ENCODE measurements around the gene EYA3.

Gene EYA3

DNA sequence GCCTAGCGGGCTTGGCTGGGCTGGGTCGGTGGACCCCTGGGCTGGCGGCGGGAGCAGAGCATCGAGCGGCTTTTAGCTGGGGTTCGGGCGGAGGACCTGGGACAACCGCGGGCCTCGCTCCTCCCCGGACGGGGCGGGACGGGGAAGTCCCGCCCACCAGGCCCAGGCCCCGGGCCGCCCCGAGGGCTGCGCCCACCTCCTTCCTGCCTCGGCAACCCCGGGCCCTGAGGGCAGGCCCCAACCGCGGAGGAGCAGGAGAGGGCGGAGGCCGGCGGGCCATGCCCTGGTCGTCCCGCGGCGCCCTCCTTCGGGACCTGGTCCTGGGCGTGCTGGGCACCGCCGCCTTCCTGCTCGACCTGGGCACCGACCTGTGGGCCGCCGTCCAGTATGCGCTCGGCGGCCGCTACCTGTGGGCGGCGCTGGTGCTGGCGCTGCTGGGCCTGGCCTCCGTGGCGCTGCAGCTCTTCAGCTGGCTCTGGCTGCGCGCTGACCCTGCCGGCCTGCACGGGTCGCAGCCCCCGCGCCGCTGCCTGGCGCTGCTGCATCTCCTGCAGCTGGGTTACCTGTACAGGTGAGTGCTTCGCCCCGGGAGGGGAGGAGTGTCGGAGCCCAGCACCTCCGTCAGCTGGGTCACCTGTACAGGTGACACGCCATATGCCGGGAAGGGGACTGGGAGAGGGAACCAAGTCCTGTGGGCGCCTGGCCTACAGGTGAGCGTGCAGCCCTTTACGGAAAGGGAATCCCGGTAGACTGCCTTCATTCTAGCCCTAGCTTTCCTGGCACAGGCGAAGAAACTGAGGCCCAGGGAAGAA is 128.4 kb downstream of the EYA3 start, which contains the start of gene XKR8:
XKR8 (plus strand) TSS at position 182 of the 812 bp plus-strand sequence; CDS start at position 279, 97 bp downstream.
- Histone ChIP-seq H2BK120ac (ENCODE audit: insufficient read depth, low read length, poor library complexity) (peak within 1 kb of the TSS; percentile 62), H3K23ac (ENCODE audit: low read length) (no peak within 1 kb of the TSS), H3K9ac (ENCODE audit: low read length) (peak within 1 kb of the TSS; percentile 30), H4K91ac (ENCODE audit: low read depth, low read length) (peak within 1 kb of the TSS; percentile 80), H3K79me1 (ENCODE audit: low read length) (peaks cover 8% of the 10 kb centered on the region), H3K4me1 (ENCODE audit: control insufficient read depth in 1 of 2, insufficient read depth in 2 of 2, low read length in 2 of 2) (peaks cover 5 to 9% of the 10 kb centered on the region in 2 experiments), H3K9me3 (ENCODE audit: insufficient read depth, low read depth, low read length) (no peaks in the 10 kb centered on the region), H3K79me2 (ENCODE audit: control insufficient read depth, insufficient read depth, low read length, poor library complexity) (peaks cover 8% of the 10 kb centered on the region), H3K4me2 (ENCODE audit: low read length) (peak within 1 kb of the TSS; percentile 86), H3K36me3 (ENCODE audit: control insufficient read depth in 1 of 2, insufficient read depth in 2 of 2, low read length in 2 of 2) (peaks cover 0 to 13% of the 10 kb centered on the region in 2 experiments), H3K4ac (ENCODE audit: low read depth, low read length) (peak within 1 kb of the TSS; percentile 19), H2AK5ac (ENCODE audit: low read length) (no peak within 1 kb of the TSS), H4K8ac (ENCODE audit: low read depth, low read length) (peak within 1 kb of the TSS; percentile 88), H3K4me3 (ENCODE audit: low read depth, low read length) (peak within 1 kb of the TSS; percentile 80), H2AFZ (ENCODE audit: insufficient read depth, low read length, poor library complexity) (peak within 1 kb of the TSS; percentile 99), H2BK12ac (ENCODE audit: low read length) (no peak within 1 kb of the TSS), H4K12ac (ENCODE audit: low read depth, low read length) (peak within 1 kb of the TSS; percentile 88), H3K27me3 (ENCODE audit: insufficient read depth, low read length) (no peaks in the 10 kb centered on the region), H3K18ac (ENCODE audit: low read length) (peak within 1 kb of the TSS; percentile 91), H2BK5ac (ENCODE audit: low read depth, low read length, poor library complexity) (peak within 1 kb of the TSS; percentile 41), H3K14ac (ENCODE audit: low read length) (peak within 1 kb of the TSS; percentile 78), H3K27ac (ENCODE audit: low read depth, low read length) (peak within 1 kb of the TSS; percentile 76)
- peak; percentile 76 to 80 for DNase-seq
- WGBS (ENCODE audit: extremely low coverage, insufficient coverage, insufficient read length) = no CpG with 5 or more reads among the region's 68 CpGs

DNA sequence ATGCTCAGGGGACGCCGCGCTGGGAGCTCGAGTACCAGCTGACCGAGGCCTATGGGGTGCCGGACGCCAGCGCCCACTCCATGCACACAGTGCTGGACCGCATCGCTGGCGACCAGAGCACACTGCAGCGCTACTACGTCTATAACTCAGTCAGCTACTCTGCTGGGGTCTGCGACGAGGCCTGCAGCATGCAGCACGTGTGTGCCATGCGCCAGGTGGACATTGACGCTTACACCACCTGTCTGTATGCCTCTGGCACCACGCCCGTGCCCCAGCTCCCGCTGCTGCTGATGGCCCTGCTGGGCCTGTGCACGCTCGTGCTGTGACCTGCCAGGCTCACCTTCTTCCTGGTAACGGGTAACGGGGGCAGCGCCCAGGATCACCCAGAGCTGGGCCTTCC is 129.9 kb downstream of the EYA3 start:
- no peak overlapping the region for H3K4me3 ChIP-seq (ENCODE audit: low read depth, low read length)
- H3K4me2 ChIP-seq (ENCODE audit: low read length) = no peak overlapping the region
- no peak overlapping the region for H4K91ac ChIP-seq (ENCODE audit: low read depth, low read length)
- no peak overlapping the region for H3K9ac ChIP-seq (ENCODE audit: low read length)
- no peak overlapping the region for H4K8ac ChIP-seq (ENCODE audit: low read depth, low read length)
- no peak overlapping the region for H3K23ac ChIP-seq (ENCODE audit: low read length)
- no peaks in the 10 kb centered on the region for H3K9me3 ChIP-seq (ENCODE audit: insufficient read depth, low read depth, low read length)
- H3K18ac ChIP-seq (ENCODE audit: low read length) = no peak overlapping the region
- no peak overlapping the region for H4K12ac ChIP-seq (ENCODE audit: low read depth, low read length)
- no peak for DNase-seq
- H3K27ac ChIP-seq (ENCODE audit: low read depth, low read length) = no peak overlapping the region
- H3K4me1 ChIP-seq (ENCODE audit: control insufficient read depth in 1 of 2, insufficient read depth in 2 of 2, low read length in 2 of 2) = peaks cover 5 to 9% of the 10 kb centered on the region in 2 experiments
- peaks cover 8% of the 10 kb centered on the region for H3K79me1 ChIP-seq (ENCODE audit: low read length)
- no peak overlapping the region for H2AK5ac ChIP-seq (ENCODE audit: low read length)
- no peak overlapping the region for H3K4ac ChIP-seq (ENCODE audit: low read depth, low read length)
- no peak overlapping the region for H3K14ac ChIP-seq (ENCODE audit: low read length)
- no peak overlapping the region for H2BK120ac ChIP-seq (ENCODE audit: insufficient read depth, low read length, poor library complexity)
- no CpG with 5 or more reads among the region's 26 CpGs for WGBS (ENCODE audit: extremely low coverage, insufficient coverage, insufficient read length)
- H2BK5ac ChIP-seq (ENCODE audit: low read depth, low read length, poor library complexity) = no peak overlapping the region
- H2BK12ac ChIP-seq (ENCODE audit: low read length) = no peak overlapping the region
- H3K36me3 ChIP-seq (ENCODE audit: control insufficient read depth in 1 of 2, insufficient read depth in 2 of 2, low read length in 2 of 2) = peaks cover 0 to 4% of the 10 kb centered on the region in 2 experiments
- H3K79me2 ChIP-seq (ENCODE audit: control insufficient read depth, insufficient read depth, low read length, poor library complexity) = peaks cover 8% of the 10 kb centered on the region
- no peaks in the 10 kb centered on the region for H3K27me3 ChIP-seq (ENCODE audit: insufficient read depth, low read length)
- no peak overlapping the region for H2AFZ ChIP-seq (ENCODE audit: insufficient read depth, low read length, poor library complexity)

DNA sequence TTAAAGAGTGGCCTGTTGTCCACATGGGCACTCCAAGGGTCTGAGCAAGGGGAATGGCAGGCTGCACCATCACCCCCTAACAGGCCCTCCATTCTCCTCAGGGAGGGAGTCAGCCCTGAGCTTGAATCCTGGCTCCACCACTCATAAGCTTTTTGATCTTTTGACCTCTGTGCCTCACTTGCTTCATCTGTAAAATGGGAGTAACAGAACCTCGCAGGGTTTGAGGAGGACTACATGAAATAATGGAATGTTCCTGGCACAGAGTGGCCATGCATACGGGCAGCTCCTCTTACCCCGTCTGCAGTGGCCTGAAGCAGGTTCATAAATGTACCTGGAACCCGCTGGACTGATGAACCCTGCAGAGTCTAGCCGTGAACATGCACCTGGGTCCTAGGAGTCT is 130.8 kb downstream of the EYA3 start:
- Histone ChIP-seq H3K27ac (ENCODE audit: low read depth, low read length) (no peak overlapping the region), H3K4ac (ENCODE audit: low read depth, low read length) (no peak overlapping the region)
- no CpG with 5 or more reads among the region's 5 CpGs for WGBS (ENCODE audit: extremely low coverage, insufficient coverage, insufficient read length)

DNA sequence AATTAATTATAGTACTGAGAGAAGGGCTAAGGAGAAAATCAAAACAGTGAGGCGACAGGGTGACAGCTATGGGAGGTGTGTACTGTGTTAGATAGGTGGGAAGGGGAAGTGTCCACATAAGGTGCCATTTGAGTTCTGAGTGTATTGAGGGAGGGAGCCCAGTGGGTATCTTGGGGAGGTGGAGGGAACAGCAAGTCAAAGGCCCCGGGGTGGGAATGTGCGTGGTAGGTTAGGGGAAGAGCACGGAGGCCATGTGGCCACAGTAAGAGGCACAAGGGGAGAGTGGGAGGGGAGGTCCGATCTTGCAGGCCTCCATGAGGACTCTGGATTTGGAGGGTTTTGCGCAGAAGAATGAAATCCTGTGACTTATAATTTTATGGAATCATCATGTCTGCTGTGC is 131.6 kb downstream of the EYA3 start:
- Histone ChIP-seq H2AFZ (ENCODE audit: insufficient read depth, low read length, poor library complexity) (no peak overlapping the region), H3K14ac (ENCODE audit: low read length) (no peak overlapping the region), H4K8ac (ENCODE audit: low read depth, low read length) (no peak overlapping the region), H3K4ac (ENCODE audit: low read depth, low read length) (no peak overlapping the region), H3K23ac (ENCODE audit: low read length) (no peak overlapping the region), H4K12ac (ENCODE audit: low read depth, low read length) (no peak overlapping the region), H3K79me2 (ENCODE audit: control insufficient read depth, insufficient read depth, low read length, poor library complexity) (peaks cover 8% of the 10 kb centered on the region), H4K91ac (ENCODE audit: low read depth, low read length) (no peak overlapping the region), H3K27ac (ENCODE audit: low read depth, low read length) (no peak overlapping the region), H3K79me1 (ENCODE audit: low read length) (peaks cover 8% of the 10 kb centered on the region), H2BK12ac (ENCODE audit: low read length) (no peak overlapping the region), H3K36me3 (ENCODE audit: control insufficient read depth in 1 of 2, insufficient read depth in 2 of 2, low read length in 2 of 2) (no peaks in the 10 kb centered on the region), H2BK120ac (ENCODE audit: insufficient read depth, low read length, poor library complexity) (no peak overlapping the region), H2BK5ac (ENCODE audit: low read depth, low read length, poor library complexity) (no peak overlapping the region), H3K9me3 (ENCODE audit: insufficient read depth, low read depth, low read length) (no peaks in the 10 kb centered on the region), H3K18ac (ENCODE audit: low read length) (no peak overlapping the region), H3K4me2 (ENCODE audit: low read length) (no peak overlapping the region), H3K4me3 (ENCODE audit: low read depth, low read length) (no peak overlapping the region), H3K27me3 (ENCODE audit: insufficient read depth, low read length) (no peaks in the 10 kb centered on the region), H3K4me1 (ENCODE audit: control insufficient read depth in 1 of 2, insufficient read depth in 2 of 2, low read length in 2 of 2) (peaks cover 5 to 9% of the 10 kb centered on the region in 2 experiments), H2AK5ac (ENCODE audit: low read length) (no peak overlapping the region), H3K9ac (ENCODE audit: low read length) (no peak overlapping the region)
- no peak for DNase-seq
- WGBS (ENCODE audit: extremely low coverage, insufficient coverage, insufficient read length) = no CpG with 5 or more reads among the region's 6 CpGs

More for the DNA sequence above, 130.8 kb downstream of the EYA3 start:
- H2BK12ac ChIP-seq (ENCODE audit: low read length) = no peak overlapping the region
- H4K91ac ChIP-seq (ENCODE audit: low read depth, low read length) = no peak overlapping the region
- no peak overlapping the region for H2BK120ac ChIP-seq (ENCODE audit: insufficient read depth, low read length, poor library complexity)
- no peak overlapping the region for H3K4me2 ChIP-seq (ENCODE audit: low read length)
- no peak overlapping the region for H3K4me3 ChIP-seq (ENCODE audit: low read depth, low read length)
- H3K36me3 ChIP-seq (ENCODE audit: control insufficient read depth in 1 of 2, insufficient read depth in 2 of 2, low read length in 2 of 2) = no peaks in the 10 kb centered on the region
- no peak overlapping the region for H3K9ac ChIP-seq (ENCODE audit: low read length)
- no peaks in the 10 kb centered on the region for H3K27me3 ChIP-seq (ENCODE audit: insufficient read depth, low read length)
- H3K23ac ChIP-seq (ENCODE audit: low read length) = no peak overlapping the region
- H4K8ac ChIP-seq (ENCODE audit: low read depth, low read length) = no peak overlapping the region
- H3K79me2 ChIP-seq (ENCODE audit: control insufficient read depth, insufficient read depth, low read length, poor library complexity) = peaks cover 8% of the 10 kb centered on the region
- peaks cover 5 to 9% of the 10 kb centered on the region in 2 experiments for H3K4me1 ChIP-seq (ENCODE audit: control insufficient read depth in 1 of 2, insufficient read depth in 2 of 2, low read length in 2 of 2)
- no peak overlapping the region for H4K12ac ChIP-seq (ENCODE audit: low read depth, low read length)
- H2BK5ac ChIP-seq (ENCODE audit: low read depth, low read length, poor library complexity) = no peak overlapping the region
- no peak overlapping the region for H2AFZ ChIP-seq (ENCODE audit: insufficient read depth, low read length, poor library complexity)
- peaks cover 8% of the 10 kb centered on the region for H3K79me1 ChIP-seq (ENCODE audit: low read length)
- no peak overlapping the region for H3K18ac ChIP-seq (ENCODE audit: low read length)
- no peak overlapping the region for H3K14ac ChIP-seq (ENCODE audit: low read length)
- no peak overlapping the region for H2AK5ac ChIP-seq (ENCODE audit: low read length)
- no peaks in the 10 kb centered on the region for H3K9me3 ChIP-seq (ENCODE audit: insufficient read depth, low read depth, low read length)
- DNase-seq = no peak

Data from trophoblast cell (in vitro differentiated cells and primary cell).